ENCODE data around the gene CLDN6.

Gene CLDN6

DNA sequence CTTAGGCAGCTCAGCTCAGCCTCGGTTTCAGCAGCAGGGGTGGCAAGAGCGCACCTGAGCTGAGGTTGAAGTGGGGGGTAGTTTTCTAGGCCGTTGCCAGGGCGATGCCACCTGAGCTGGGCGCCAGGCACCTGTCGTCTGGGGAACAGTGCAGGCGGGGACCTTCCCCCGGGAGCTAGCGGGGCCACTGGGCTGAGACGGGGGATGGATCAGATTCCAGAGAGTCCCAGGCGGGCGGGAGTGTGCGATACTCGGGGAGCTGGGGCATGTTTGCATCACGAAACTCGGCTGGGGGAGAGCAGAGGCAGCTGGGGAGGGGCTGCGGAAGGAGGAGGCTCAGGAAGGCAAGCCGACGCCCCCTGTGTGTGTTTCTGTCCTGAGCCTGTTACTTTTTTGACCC, 5.7 kb downstream of the CLDN6 start:
- ATAC-seq = no peak
- TF ChIP-seq ARNTL (CRISPR knock-in tag; IDR thresholded peaks at IDR 0.05; ENCODE audit: borderline replicate concordance, low read depth) (no peak), ZFP3 (CRISPR knock-in tag; IDR thresholded peaks at IDR 0.05) (no peak), ISL1 (CRISPR knock-in tag; IDR thresholded peaks at IDR 0.05) (no peak), ZC3H10 (CRISPR knock-in tag; IDR thresholded peaks at IDR 0.05) (no peak)
- TF ChIP-seq, protein P1, sequence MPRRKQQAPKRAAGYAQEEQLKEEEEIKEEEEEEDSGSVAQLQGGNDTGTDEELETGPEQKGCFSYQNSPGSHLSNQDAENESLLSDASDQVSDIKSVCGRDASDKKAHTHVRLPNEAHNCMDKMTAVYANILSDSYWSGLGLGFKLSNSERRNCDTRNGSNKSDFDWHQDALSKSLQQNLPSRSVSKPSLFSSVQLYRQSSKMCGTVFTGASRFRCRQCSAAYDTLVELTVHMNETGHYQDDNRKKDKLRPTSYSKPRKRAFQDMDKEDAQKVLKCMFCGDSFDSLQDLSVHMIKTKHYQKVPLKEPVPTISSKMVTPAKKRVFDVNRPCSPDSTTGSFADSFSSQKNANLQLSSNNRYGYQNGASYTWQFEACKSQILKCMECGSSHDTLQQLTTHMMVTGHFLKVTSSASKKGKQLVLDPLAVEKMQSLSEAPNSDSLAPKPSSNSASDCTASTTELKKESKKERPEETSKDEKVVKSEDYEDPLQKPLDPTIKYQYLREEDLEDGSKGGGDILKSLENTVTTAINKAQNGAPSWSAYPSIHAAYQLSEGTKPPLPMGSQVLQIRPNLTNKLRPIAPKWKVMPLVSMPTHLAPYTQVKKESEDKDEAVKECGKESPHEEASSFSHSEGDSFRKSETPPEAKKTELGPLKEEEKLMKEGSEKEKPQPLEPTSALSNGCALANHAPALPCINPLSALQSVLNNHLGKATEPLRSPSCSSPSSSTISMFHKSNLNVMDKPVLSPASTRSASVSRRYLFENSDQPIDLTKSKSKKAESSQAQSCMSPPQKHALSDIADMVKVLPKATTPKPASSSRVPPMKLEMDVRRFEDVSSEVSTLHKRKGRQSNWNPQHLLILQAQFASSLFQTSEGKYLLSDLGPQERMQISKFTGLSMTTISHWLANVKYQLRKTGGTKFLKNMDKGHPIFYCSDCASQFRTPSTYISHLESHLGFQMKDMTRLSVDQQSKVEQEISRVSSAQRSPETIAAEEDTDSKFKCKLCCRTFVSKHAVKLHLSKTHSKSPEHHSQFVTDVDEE (CRISPR knock-in tag; IDR thresholded peaks at IDR 0.05) = no peak
- TF ChIP-seq, protein P2, sequence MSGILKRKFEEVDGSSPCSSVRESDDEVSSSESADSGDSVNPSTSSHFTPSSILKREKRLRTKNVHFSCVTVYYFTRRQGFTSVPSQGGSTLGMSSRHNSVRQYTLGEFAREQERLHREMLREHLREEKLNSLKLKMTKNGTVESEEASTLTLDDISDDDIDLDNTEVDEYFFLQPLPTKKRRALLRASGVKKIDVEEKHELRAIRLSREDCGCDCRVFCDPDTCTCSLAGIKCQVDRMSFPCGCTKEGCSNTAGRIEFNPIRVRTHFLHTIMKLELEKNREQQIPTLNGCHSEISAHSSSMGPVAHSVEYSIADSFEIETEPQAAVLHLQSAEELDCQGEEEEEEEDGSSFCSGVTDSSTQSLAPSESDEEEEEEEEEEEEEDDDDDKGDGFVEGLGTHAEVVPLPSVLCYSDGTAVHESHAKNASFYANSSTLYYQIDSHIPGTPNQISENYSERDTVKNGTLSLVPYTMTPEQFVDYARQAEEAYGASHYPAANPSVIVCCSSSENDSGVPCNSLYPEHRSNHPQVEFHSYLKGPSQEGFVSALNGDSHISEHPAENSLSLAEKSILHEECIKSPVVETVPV (CRISPR knock-in tag; IDR thresholded peaks at IDR 0.05) = no peak

DNA sequence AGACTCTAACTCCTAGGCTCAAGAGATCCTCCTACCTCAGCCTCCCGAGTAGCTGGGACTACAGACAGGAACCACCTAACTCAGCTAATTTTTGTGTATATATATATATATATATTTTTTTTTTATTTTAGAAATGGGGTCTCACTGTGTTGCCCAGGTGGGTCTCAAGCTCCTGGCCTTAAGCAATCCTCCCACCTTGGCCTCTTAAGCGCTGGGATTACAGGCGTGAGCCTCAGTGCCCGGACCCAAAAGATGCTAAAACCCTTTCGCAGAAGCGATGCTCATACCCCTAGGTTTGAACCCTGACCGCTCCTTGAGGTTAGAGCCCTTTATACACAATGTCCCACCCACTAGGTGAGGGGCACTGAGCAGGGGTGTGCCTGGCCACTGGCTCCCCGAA, 7.5 kb downstream of the CLDN6 start:
- TF ChIP-seq ZC3H10 (CRISPR knock-in tag; IDR thresholded peaks at IDR 0.05) (no peak), OSR1 (CRISPR knock-in tag; IDR thresholded peaks at IDR 0.05) (no peak), ISL1 (CRISPR knock-in tag; IDR thresholded peaks at IDR 0.05) (no peak), RARB (CRISPR knock-in tag; IDR thresholded peaks at IDR 0.05) (no peak), ESRRG (CRISPR knock-in tag; IDR thresholded peaks at IDR 0.05) (no peak)
- TF ChIP-seq, protein P3, sequence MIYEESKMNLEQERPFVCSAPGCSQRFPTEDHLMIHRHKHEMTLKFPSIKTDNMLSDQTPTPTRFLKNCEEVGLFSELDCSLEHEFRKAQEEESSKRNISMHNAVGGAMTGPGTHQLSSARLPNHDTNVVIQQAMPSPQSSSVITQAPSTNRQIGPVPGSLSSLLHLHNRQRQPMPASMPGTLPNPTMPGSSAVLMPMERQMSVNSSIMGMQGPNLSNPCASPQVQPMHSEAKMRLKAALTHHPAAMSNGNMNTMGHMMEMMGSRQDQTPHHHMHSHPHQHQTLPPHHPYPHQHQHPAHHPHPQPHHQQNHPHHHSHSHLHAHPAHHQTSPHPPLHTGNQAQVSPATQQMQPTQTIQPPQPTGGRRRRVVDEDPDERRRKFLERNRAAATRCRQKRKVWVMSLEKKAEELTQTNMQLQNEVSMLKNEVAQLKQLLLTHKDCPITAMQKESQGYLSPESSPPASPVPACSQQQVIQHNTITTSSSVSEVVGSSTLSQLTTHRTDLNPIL (CRISPR knock-in tag; IDR thresholded peaks at IDR 0.05; ENCODE audit: low read depth) = no peak
- ATAC-seq = no peak

DNA sequence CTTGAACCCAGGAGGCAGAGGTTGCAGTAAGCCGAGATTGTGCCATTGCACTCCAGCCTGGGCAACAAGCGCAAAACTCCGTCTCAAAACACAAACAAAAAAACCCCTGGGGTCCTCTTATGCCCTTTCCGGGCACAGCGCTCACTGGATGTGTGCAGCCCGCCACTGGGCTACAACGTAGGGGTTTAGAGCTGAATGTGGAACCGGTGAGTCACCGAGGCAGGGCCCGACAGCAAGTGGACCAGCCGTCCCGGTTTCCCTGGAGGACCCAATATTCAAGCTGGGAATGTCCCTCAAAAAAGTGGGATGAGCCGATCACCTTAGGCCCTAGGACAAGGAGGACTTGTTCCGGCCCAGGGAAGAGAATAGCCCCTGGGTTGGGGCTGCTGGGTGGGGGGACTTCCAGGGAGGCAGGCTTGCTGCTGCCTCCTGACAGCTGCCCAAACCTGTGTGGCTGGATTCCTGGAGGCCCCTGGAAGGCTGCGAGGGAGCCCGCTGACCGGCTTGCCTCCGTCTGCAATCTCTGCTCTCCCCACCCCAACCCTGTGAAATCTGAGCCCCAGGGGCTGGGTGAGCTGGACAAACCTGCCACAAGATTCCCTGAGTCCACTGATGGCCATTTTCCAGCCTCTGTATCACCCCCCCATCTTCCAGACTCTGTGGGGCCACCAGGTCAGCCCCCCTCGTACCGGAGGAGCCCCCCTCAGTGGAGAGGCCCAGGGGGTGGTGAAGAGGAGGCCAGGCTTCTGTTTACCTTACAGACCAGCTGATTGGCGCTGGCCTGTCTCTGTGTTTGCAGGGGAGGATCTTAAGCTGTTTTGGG, 8.2 kb downstream of the CLDN6 start:
- TF ChIP-seq SNAI2 (CRISPR knock-in tag; IDR thresholded peaks at IDR 0.05) (no peak), OSR1 (CRISPR knock-in tag; IDR thresholded peaks at IDR 0.05) (no peak), TOX (CRISPR knock-in tag; IDR thresholded peaks at IDR 0.05; ENCODE audit: borderline replicate concordance) (no peak)
- peak; percentile 14; the same call in 2 of the 3 replicates for ATAC-seq

DNA sequence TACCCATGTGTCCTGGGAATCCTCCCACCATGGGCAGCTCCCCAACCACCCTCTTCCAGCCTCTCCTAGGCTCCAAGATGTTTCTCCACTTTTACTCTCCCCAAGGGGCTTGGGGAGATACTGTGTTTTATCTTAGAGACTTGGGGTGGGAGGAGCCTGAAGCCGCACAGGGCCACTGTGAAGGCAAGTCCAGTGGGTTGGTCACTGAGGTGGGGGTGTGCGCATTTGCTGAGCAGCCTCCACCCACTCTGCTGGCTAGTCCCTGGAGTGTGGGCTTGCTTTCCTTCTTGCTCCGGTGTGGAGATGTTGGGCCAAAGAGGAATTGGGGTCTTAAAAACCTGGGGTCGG, 9.3 kb downstream of the CLDN6 start:
- ATAC-seq = no peak
- TF ChIP-seq TOX (CRISPR knock-in tag; IDR thresholded peaks at IDR 0.05; ENCODE audit: borderline replicate concordance) (no peak), TCF4 (CRISPR knock-in tag; IDR thresholded peaks at IDR 0.05; ENCODE audit: borderline replicate concordance) (no peak)

DNA sequence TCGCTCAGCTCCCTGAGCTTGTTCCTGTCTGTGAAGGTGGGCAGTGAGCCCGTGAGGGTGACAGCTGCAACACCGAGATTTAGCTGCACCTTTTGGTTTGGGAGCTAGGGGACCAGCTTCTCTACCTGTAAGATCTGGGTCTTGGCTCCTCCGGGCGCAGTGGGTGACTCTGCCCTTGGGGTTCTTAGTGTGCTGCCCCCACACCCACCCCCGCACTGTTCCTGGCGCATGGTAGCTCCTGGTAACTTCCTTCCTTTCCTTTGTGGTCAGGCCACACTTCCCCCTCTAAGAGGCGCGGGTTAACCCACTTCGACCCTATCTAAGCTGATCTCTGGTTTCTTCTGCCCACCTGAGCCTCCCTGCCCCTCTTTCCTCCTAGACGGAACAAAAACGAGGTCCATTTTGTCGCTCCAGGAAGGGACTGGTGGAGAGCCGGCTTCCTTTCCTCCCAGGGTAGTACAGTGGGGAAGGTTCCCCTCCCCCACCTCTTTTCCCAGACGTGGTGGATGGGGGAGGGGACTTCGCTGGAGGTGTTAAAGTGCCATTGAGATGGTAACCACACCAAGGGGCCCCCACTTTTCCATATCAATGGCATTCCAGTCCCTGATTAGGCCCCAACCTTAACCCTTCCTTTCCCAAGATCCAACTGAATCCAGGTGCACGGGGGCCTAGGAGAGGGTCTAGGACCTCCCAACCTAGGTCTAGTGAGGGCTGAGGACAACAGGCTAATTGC, 9.9 kb downstream of the CLDN6 start:
- TF ChIP-seq PPARA (CRISPR knock-in tag; IDR thresholded peaks at IDR 0.05; ENCODE audit: borderline replicate concordance) = no peak
- no peak for TF ChIP-seq ESRRG (CRISPR knock-in tag; IDR thresholded peaks at IDR 0.05)
- TF ChIP-seq, protein P3 (CRISPR knock-in tag; IDR thresholded peaks at IDR 0.05; ENCODE audit: low read depth) = no peak
- TF ChIP-seq TOX (CRISPR knock-in tag; IDR thresholded peaks at IDR 0.05; ENCODE audit: borderline replicate concordance) = no peak
- TF ChIP-seq OSR1 (CRISPR knock-in tag; IDR thresholded peaks at IDR 0.05) = no peak
- no peak for TF ChIP-seq ZNF70 (CRISPR knock-in tag; IDR thresholded peaks at IDR 0.05)
- TF ChIP-seq RARB (CRISPR knock-in tag; IDR thresholded peaks at IDR 0.05) = no peak
- TF ChIP-seq ZFP30 (CRISPR knock-in tag; IDR thresholded peaks at IDR 0.05) = no peak
- TF ChIP-seq ZC3H10 (CRISPR knock-in tag; IDR thresholded peaks at IDR 0.05) = no peak
- TF ChIP-seq ARNTL (CRISPR knock-in tag; IDR thresholded peaks at IDR 0.05; ENCODE audit: borderline replicate concordance, low read depth) = no peak
- no peak for TF ChIP-seq ISL1 (CRISPR knock-in tag; IDR thresholded peaks at IDR 0.05)
- no peak for TF ChIP-seq ZNF8 (CRISPR knock-in tag; IDR thresholded peaks at IDR 0.05)
- TF ChIP-seq BACH2 (CRISPR knock-in tag; IDR thresholded peaks at IDR 0.05; ENCODE audit: borderline replicate concordance) = no peak
- TF ChIP-seq CSDC2 (CRISPR knock-in tag; IDR thresholded peaks at IDR 0.05) = no peak
- TF ChIP-seq, protein P4, sequence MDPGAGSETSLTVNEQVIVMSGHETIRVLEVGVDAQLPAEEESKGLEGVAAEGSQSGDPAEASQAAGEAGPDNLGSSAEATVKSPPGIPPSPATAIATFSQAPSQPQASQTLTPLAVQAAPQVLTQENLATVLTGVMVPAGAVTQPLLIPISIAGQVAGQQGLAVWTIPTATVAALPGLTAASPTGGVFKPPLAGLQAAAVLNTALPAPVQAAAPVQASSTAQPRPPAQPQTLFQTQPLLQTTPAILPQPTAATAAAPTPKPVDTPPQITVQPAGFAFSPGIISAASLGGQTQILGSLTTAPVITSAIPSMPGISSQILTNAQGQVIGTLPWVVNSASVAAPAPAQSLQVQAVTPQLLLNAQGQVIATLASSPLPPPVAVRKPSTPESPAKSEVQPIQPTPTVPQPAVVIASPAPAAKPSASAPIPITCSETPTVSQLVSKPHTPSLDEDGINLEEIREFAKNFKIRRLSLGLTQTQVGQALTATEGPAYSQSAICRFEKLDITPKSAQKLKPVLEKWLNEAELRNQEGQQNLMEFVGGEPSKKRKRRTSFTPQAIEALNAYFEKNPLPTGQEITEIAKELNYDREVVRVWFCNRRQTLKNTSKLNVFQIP (CRISPR knock-in tag; IDR thresholded peaks at IDR 0.05; ENCODE audit: borderline replicate concordance, low read depth) = no peak
- no peak for TF ChIP-seq TCF4 (CRISPR knock-in tag; IDR thresholded peaks at IDR 0.05; ENCODE audit: borderline replicate concordance)
- TF ChIP-seq, protein P5, sequence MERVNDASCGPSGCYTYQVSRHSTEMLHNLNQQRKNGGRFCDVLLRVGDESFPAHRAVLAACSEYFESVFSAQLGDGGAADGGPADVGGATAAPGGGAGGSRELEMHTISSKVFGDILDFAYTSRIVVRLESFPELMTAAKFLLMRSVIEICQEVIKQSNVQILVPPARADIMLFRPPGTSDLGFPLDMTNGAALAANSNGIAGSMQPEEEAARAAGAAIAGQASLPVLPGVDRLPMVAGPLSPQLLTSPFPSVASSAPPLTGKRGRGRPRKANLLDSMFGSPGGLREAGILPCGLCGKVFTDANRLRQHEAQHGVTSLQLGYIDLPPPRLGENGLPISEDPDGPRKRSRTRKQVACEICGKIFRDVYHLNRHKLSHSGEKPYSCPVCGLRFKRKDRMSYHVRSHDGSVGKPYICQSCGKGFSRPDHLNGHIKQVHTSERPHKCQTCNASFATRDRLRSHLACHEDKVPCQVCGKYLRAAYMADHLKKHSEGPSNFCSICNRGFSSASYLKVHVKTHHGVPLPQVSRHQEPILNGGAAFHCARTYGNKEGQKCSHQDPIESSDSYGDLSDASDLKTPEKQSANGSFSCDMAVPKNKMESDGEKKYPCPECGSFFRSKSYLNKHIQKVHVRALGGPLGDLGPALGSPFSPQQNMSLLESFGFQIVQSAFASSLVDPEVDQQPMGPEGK (CRISPR knock-in tag; IDR thresholded peaks at IDR 0.05; ENCODE audit: borderline replicate concordance) = no peak

More for the DNA sequence above, 9.9 kb downstream of the CLDN6 start:
- no peak for ATAC-seq
